Stimulated activated naive CD8-positive, alpha-beta T cell treated with anti-CD3 and anti-CD28 coated beads, Interleukin-15, amount 100 ng/mL, for 72 hours (primary cell): Measurements from ENCODE around the gene SCAMP5.

ENCODE experiments used
- ATAC-seq: fragments of 150-1000 bp; cut with Tn5 transposase; 2 replicates; pipeline ENCODE4 v1.10.0; 2021; ENCODE audit warnings: mild to moderate bottlenecking, moderate library complexity
- DNase-seq, 2 donors: peaks; one replicate each; pipeline ENCODE4 v3.0.0; 2021 to 2022
- H3K27ac Mint-ChIP-seq, 2 donors: one replicate each; pipeline ENCODE4 v1.8.0; 2022; ENCODE audit warnings: mild to moderate bottlenecking in 2 of 2, mixed read lengths in 2 of 2, moderate library complexity in 2 of 2
- H3K27me3 Mint-ChIP-seq: one replicate; pipeline ENCODE4 v1.8.0; 2022; ENCODE audit warnings: mixed read lengths
- H3K4me1 Mint-ChIP-seq: one replicate; pipeline ENCODE4 v1.8.0; 2022; ENCODE audit warnings: mild to moderate bottlenecking, mixed read lengths
- H3K4me3 Mint-ChIP-seq, 2 donors: one replicate each; pipeline ENCODE4 v1.8.0; 2022; ENCODE audit warnings: mild to moderate bottlenecking in 2 of 2, mixed read lengths in 2 of 2, moderate library complexity in 1 of 2
- H3K9me3 Mint-ChIP-seq, 2 donors: one replicate each; pipeline ENCODE4 v1.8.0; 2022; ENCODE audit warnings: mixed read lengths in 2 of 2

Gene SCAMP5, protein sequence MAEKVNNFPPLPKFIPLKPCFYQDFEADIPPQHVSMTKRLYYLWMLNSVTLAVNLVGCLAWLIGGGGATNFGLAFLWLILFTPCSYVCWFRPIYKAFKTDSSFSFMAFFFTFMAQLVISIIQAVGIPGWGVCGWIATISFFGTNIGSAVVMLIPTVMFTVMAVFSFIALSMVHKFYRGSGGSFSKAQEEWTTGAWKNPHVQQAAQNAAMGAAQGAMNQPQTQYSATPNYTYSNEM

DNA sequence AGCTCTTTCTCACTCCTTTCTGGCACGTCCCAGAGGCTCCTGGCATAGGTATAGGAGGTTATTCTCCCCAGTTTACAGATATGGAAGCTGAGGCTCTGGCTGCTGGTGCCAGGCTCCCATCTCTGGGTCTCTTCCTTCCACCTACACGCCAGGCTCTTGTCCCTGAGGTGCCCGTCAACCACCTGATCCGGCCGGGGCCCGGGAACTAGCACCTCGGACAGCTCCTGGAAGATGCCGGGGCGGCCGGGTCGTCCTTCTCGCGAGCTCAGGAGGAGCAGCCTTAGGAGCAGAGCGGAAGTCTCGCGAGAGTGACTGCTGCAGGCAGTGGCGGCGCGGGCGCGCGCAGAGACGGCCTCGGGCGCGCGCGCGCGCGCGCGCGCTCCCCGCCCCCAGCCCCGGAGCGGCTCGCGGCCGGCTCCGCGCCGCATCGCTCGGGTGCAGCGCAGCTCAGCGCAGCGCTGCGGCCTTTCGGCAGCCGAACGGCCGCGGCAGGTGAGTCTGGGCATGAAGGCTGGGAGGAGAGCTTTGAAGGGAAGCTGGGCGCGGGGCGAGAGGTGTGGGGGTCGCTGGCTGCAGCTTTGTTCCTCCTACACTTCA is at the start of gene SCAMP5:
SCAMP5 (plus strand) TSS at position 382 of the 597 bp plus-strand sequence. CDS start 16,277 bp downstream, outside the sequence.
- Mint-ChIP-seq H3K9me3 (no peaks in the 10 kb centered on the region), H3K4me1 (peaks cover 18% of the 10 kb centered on the region), H3K27me3 (peaks cover 62% of the 10 kb centered on the region), H3K27ac (peak within 1 kb of the TSS in 1 of 2 donors; percentile 9), H3K4me3 (peak within 1 kb of the TSS; percentile 70 to 81)
- peak; percentile 97 for ATAC-seq
- peak; percentile 91 to 92 for DNase-seq

DNA sequence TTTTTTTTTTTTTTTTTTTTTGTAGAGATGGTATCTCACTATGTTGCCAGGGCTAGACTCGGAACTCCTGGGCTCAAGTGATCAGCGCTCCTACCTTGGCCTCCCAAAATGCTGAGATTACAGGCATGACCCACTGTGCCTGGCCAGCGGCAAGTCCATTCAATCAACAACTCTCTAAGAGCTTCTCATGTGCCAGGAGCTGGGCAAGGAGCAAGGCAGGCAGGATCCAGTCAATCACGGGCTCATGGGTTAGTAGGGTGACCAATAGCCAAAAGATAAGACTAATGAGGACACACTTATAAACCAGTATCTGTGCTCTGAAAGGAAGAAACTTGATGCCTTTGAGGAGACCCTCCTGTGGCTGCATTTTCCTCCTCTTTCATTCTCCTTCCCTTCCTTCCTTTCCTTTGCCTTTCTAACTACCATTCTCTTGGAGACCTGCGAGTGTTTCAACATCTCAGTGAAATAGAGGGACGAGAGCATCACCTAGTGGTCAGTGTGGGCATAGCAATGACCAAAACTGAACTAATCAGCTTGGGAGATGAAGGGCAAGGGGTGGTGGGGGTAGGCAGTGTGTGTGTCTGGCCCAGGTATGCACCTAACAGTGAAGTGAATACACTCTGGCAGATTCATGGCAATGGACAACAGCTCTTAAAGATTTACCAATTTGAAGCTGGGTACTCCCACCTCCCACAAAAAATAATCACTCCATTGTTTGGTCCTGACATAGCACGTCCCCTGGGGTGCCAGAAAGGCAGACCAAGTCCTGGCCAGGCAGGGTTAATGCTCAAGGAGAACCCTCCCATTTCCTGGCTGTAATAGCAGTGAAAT is 45.1 kb upstream of the SCAMP5 start:
- Mint-ChIP-seq H3K27ac (no peak overlapping the region), H3K4me3 (no peak overlapping the region), H3K9me3 (no peaks in the 10 kb centered on the region), H3K27me3 (no peaks in the 10 kb centered on the region), H3K4me1 (peaks cover 15% of the 10 kb centered on the region)
- peak; percentile 81 for ATAC-seq
- DNase-seq: peak; percentile 77 to 80

DNA sequence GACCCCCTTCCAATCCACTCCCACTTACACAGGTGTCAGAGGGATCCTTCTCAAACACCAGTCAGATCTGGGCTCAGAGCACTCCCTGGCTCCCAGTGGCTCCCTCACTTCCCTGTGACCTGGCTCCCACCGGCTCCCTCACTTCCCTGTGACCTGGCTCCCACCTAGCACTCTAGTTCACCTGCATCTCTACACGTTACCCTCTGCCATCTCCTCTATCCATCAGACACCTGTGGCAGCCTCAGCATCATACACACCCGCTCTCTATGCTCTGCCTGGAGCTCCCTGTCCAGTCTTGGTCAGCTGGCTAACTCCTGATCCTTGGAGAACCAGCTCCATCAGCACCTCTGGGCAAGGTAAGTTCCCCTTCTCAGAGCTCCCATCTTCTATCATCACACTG is 44.4 kb upstream of the SCAMP5 start:
- Mint-ChIP-seq H3K9me3 (no peaks in the 10 kb centered on the region), H3K4me3 (no peak overlapping the region), H3K27ac (peak overlapping the region in 1 of 2 donors; percentile 1), H3K27me3 (no peaks in the 10 kb centered on the region), H3K4me1 (peaks cover 22% of the 10 kb centered on the region)
- DNase-seq (no peak), ATAC-seq (peak; percentile 14)

DNA sequence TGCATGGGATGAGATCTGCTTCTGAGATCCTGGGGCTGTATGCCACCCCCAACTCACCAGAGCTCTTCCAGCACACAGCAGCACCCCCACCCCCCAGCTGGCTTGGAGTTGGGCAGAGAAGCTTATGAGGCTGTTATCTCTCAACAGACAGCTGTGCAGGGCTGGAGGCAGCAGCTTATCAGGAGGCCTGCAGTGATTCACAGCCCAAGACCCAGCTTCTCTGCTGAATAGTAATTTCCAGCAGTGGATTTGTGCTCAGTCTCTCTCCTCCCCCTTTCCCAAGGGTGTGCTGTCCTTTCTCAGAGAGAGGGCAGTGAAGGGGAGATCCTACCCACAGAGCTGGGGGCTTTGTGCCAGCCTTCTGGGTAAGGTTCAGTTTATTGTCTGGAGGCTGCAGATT is 40.8 kb upstream of the SCAMP5 start:
- H3K27me3 Mint-ChIP-seq: peaks cover 25% of the 10 kb centered on the region
- no peak for ATAC-seq

DNA sequence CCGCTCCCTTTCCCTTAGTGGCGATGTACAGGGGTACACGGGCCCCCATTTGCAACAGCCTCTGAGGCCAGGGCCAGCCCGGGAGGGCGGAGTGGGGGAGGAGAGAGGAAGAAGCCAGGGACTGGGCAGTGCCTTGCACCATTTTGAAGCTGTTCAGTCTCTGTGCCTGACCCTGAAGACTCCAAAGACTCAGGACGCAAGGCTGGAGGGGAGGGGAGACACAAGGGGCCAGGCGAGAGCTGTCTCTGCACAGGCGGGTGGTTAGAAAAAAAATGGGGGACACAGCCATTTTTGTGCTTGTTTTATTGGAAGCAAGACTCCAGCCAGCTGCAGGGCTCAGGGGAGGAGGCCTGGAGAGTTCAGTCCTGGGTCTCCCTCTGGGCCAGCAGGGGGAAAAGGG is 40.3 kb upstream of the SCAMP5 start:
- ATAC-seq: no peak
- no peak for DNase-seq
- H3K9me3 Mint-ChIP-seq: no peaks in the 10 kb centered on the region
- H3K4me3 Mint-ChIP-seq: peak overlapping the region; percentile 39 to 80
- peak overlapping the region in 1 of 2 donors; percentile 59 for H3K27ac Mint-ChIP-seq
- peaks cover 52% of the 10 kb centered on the region for H3K4me1 Mint-ChIP-seq
- H3K27me3 Mint-ChIP-seq: peaks cover 30% of the 10 kb centered on the region

More for the DNA sequence above, 40.8 kb upstream of the SCAMP5 start:
- no peak overlapping the region for H3K27ac Mint-ChIP-seq
- peak overlapping the region; percentile 39 to 80 for H3K4me3 Mint-ChIP-seq
- no peaks in the 10 kb centered on the region for H3K9me3 Mint-ChIP-seq
- DNase-seq: no peak
- peaks cover 46% of the 10 kb centered on the region for H3K4me1 Mint-ChIP-seq

DNA sequence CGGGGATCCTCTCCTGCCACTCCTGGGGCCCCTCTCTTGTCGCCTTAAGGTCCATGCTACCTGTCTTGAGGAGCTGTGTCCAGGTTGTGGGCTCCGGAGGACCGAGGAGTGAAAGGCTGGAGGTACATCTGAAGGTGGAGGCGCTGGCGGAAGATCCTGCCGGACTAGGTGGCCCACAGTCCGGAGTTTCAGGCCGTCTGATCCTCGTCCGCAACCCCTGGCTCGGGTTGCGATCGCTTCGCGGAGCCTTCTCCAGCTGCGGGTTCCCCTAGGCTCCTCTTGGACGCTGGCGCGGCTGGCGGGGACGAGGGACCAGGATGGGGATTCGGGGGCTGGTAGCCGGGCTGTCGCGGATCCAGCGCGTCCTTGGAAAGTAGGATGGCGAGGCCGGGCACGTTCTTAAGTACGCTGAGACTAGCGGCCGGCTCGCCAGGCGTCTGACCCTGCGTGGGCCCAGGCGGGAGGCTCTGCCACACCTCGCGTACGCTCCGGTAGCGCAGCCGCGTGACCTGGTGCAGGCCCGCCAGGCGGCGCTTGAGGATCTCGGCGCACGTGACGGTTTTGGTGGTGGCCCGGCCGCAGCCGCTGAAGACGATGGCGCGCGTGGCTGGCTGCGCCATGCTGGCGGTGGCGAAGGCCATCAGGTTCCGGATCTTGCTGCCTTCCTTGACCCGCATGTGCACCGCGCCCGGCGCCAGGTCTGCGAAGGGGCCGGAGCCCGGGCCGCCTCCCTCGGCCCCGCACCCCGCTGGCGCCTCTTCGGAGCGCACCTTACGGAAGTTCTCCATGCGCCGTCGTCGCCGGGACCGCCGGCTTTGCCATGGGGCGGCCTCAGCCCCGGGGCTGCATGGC is 39.3 kb upstream of the SCAMP5 start:
- Mint-ChIP-seq H3K27me3 (peaks cover 40% of the 10 kb centered on the region), H3K4me1 (peaks cover 62% of the 10 kb centered on the region), H3K4me3 (peak overlapping the region; percentile 73 to 80), H3K27ac (no peak overlapping the region), H3K9me3 (no peaks in the 10 kb centered on the region)
- ATAC-seq: peak; percentile 70
- DNase-seq: peak; percentile 69 to 73

DNA sequence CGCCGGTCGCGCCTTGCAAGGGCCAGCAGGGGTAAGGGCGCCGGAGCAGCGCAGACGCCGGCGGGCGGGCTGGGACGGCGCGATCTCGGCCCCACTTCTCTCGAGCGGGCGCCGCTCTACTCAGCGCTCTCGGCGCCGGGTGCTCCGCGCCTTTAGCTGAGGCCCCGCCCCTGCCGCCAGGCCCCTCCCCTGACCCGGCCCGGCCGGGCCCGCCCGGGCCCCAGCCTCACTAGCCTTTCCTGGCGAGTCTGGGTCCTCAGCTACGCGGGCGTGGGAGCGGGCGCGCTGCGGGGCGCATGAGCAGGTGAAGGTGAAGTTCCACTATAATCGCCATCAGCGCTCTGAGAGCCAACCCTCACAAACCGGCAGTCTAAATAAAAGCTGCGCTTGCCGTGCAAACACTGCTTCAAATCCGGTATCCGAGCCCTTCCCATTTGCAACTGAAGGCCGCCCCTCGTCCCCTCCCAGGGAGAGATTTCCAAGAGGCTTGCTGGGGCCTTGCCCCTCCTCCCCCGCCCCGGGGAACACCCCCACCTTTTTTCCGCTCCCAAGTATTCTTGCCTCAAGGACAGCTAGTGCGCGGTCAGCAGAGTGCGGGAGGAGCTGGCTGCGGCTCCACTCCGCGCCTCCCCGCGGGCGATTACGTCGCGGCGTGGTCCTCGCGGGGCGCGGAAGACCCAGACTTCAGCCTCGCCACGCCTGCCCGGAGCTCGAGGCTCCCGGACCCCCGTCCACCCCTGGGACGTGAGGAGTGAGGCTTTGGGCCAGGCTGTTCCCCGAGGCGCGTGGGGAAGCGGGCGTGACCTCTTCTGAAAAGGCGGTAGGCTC is 38.5 kb upstream of the SCAMP5 start, which contains the start of gene RPP25:
RPP25 (minus strand) TSS at position 125 of the 828 bp plus-strand sequence. CDS start 189 bp downstream, outside the sequence.
- peaks cover 70% of the 10 kb centered on the region for H3K4me1 Mint-ChIP-seq
- H3K9me3 Mint-ChIP-seq: no peaks in the 10 kb centered on the region
- DNase-seq: peak; percentile 69 to 78
- no peak within 1 kb of the TSS for H3K27ac Mint-ChIP-seq
- peaks cover 49% of the 10 kb centered on the region for H3K27me3 Mint-ChIP-seq
- ATAC-seq: peak; percentile 88
- peak within 1 kb of the TSS; percentile 73 to 80 for H3K4me3 Mint-ChIP-seq

DNA sequence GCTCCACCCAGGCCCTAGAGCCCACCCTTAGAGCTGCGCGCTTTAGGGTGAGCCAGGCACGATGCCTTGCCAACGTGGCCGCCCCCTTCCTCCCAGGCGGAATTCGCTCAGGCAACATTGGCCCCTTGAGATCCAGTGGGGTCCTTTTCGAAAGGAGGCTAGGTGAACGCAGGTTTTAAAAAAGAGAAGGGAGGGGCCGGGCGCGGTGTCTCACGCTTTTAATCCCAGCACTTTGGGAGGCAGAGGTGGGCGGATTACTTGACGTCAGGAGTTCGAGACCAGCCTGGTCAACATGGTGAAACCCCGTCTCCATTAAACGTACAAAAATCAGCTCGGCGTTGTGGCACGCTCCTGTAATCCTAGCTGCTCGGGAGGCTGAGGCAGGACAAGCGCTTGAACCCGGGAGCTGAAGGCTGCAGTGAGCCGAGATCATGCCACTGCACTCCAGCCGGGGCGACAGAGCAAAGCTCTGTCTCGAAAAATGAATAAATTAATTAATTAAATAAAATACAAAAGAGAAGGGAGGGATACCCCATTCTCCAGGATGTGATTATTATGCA is 37.8 kb upstream of the SCAMP5 start:
- peaks cover 56% of the 10 kb centered on the region for H3K27me3 Mint-ChIP-seq
- H3K27ac Mint-ChIP-seq: no peak overlapping the region
- DNase-seq: no peak
- peak overlapping the region; percentile 73 to 80 for H3K4me3 Mint-ChIP-seq
- no peaks in the 10 kb centered on the region for H3K9me3 Mint-ChIP-seq
- peaks cover 71% of the 10 kb centered on the region for H3K4me1 Mint-ChIP-seq
- ATAC-seq: no peak

DNA sequence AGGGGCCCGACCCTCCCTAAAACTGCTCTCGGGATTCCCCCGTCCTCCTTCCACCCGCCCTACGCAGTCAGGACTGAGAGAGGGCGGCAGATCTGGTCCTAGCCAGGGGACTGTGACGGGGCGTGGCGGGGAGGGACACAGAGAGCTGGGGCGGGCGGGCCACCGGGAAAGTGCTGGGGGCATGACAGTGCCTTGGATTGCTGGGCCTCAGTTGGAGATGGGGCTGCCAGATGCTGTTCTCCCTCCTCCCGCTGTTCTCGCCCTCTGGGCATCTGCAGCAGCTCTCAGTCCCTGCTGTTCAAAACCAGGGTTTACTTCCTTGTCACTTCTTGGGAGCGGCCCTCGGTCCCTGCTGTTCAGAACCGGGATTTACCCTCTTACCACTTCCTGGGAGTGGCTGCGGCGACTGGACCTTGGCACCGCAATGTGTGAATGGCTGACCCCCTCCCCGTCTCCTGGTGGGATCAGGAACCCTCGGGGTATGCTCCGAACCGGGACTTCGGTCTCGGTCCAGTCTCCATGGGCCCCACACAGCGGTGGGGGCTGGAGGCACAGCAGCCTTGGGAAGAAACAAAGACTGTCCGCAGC is 36.9 kb upstream of the SCAMP5 start:
- DNase-seq (no peak), ATAC-seq (no peak)
- Mint-ChIP-seq H3K9me3 (no peaks in the 10 kb centered on the region), H3K4me1 (peaks cover 71% of the 10 kb centered on the region), H3K27ac (no peak overlapping the region), H3K4me3 (peak overlapping the region; percentile 70 to 75), H3K27me3 (peaks cover 64% of the 10 kb centered on the region)

DNA sequence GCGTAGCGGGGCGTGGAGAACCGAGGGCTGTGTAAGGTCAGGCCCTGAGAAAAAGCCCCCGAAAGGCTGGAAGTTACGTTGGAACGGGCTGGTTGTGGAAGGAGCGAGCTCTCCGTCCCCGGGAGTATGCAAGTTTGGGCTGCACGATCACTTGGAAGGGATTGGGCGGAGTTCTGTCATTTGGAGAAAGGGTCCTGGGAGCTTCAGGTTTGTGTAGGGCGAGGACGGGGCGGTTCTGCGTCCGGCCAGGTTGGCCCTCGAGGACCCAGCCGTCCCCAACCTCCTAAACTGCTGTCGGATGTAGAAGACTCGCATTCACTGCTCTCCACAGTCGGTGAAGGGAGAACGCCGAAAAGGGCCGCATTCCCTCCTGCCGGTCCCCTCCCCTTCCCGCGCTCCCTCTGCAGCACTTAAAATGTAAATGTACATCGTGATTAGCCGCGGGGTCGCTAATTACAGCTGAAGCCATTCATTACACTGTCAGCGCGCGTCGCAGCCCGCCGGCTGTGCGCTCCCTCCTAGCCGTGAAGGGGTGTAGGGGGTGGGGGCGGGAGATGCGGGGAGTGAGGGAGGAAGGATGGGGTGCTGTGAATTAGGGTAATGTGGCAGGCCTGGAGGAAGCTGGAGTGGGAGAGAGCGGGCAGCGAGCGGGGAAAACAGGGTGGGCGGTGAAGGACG is 36.3 kb upstream of the SCAMP5 start:
- Mint-ChIP-seq H3K27ac (no peak overlapping the region), H3K27me3 (peaks cover 68% of the 10 kb centered on the region), H3K4me3 (peak overlapping the region; percentile 70 to 75), H3K9me3 (no peaks in the 10 kb centered on the region), H3K4me1 (peaks cover 68% of the 10 kb centered on the region)
- DNase-seq: no peak
- no peak for ATAC-seq

DNA sequence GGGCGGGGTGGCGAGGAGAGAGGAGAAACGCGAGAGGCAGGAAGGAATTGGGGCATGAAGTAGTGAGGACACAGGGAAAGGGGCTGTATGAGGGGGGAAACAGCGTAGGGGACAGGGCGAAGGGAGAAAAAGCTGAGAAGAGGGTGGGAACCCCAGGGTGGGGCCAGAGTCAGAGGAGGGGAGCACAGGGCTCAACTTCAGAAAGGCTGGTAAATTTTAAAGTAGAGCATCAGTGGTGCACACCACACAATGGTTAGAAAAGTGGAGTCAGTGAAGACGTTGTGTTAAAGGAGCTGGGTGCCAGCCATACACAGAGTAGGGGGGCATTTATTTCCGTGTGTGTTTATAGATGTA is 35.8 kb upstream of the SCAMP5 start:
- Mint-ChIP-seq H3K9me3 (no peaks in the 10 kb centered on the region), H3K27me3 (peaks cover 68% of the 10 kb centered on the region), H3K4me1 (peaks cover 63% of the 10 kb centered on the region), H3K27ac (no peak overlapping the region), H3K4me3 (peak overlapping the region; percentile 70 to 75)
- ATAC-seq (no peak), DNase-seq (no peak)

DNA sequence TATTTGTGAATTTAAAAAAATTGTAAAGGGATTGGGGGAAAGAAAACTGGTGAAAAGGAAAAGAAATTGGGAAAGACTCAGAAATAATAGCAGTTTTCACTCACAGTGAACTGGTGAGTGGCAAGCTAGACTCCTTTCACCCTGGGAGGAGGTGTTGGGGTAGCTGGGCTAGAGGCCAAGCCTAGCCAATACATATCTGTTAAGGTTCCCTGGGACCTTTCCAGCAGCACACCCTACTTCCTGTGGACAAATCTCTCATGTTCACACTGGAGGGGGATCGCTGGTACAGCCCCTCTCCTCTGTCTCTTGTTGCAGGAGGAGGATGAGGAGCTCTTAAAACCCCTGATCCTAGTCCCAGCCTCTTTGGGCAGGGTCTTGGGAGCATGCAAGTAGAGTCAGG is 35.1 kb upstream of the SCAMP5 start:
- peak overlapping the region; percentile 19 to 36 for H3K4me3 Mint-ChIP-seq
- no peaks in the 10 kb centered on the region for H3K9me3 Mint-ChIP-seq
- no peak overlapping the region for H3K27ac Mint-ChIP-seq
- DNase-seq (no peak), ATAC-seq (no peak)
- H3K4me1 Mint-ChIP-seq: peaks cover 56% of the 10 kb centered on the region
- peaks cover 68% of the 10 kb centered on the region for H3K27me3 Mint-ChIP-seq

DNA sequence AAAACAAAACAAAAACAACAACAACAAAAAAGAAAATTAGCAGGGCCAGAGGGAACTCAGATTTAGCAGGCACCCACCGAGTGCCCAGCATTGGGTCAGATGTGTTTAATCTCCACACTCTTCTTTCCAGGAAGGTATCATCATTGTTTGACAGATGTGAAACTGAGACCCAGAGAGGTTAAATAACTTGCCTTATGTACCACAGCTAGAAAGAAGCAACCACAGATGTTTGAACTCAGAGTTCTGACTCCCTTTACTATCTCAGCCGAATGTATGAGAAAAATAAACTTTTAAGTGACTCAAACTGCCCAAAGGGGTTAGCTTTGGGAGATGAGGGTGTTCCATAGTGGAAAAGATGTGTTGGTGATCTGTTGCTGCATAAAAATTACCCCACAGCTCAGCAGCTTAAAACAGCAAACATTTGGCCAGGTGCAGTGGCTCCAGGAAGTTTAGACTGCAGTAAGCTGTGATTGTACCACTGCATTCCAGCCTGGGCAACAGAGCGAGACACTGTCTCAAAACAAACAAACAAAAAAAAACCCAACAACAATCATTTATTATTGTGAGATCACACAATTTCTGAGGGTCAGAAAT is 34.3 kb upstream of the SCAMP5 start:
- ATAC-seq (peak; percentile 64), DNase-seq (no peak)
- Mint-ChIP-seq H3K27me3 (peaks cover 68% of the 10 kb centered on the region), H3K27ac (peak overlapping the region in 1 of 2 donors; percentile 85), H3K4me1 (peaks cover 48% of the 10 kb centered on the region), H3K9me3 (no peaks in the 10 kb centered on the region), H3K4me3 (peak overlapping the region in 1 of 2 donors; percentile 36)
